GM18951 (cell line): ENCODE results near the gene SETBP1.
"Not testable (repeated sequence)": the region's sequence is repeated elsewhere in the genome, so short reads cannot be mapped to it uniquely, and the experiment has no call there.

ENCODE experiments used
- POLR2A ChIP-seq: IDR thresholded peaks from 4 replicates; pipeline ENCODE4 v1.6.1; 2011; ENCODE audit warnings: mild to moderate bottlenecking; ENCODE audit not compliant: insufficient read length, insufficient read depth; ENCODE audit errors: extremely low read depth
- in situ Hi-C: fragments of 300-500 bp; cut with MboI; formaldehyde crosslinking; loops from one replicate; pipeline ENCODE4 v1.12.0; 2022; ENCODE audit warnings: low sequenced_read_pairs, mixed read lengths, inconsistent platforms; ENCODE audit not compliant: unreplicated experiment

Gene SETBP1

DNA sequence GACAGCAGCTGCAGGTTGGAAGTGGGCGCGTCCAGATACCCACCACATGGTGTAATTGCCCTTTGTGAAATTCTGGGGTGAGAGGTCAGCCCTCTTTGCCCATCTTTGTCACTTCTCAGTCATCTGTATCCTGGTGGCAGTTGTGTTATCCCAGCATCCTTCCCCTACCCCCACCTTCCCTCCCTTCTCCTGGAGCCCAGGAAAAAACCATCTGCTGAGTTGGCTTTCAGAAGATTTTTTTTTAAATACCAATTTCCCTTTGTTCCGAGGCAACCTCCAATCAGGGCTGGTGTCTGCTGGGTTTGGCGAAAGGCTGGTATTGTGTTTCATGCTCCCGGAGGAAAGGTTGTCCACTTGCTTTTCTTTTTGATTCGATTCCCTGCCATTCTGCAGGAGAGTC is 35.2 kb downstream of the SETBP1 start:
- in situ Hi-C loops: no loop called here
- TF ChIP-seq POLR2A: no peak

DNA sequence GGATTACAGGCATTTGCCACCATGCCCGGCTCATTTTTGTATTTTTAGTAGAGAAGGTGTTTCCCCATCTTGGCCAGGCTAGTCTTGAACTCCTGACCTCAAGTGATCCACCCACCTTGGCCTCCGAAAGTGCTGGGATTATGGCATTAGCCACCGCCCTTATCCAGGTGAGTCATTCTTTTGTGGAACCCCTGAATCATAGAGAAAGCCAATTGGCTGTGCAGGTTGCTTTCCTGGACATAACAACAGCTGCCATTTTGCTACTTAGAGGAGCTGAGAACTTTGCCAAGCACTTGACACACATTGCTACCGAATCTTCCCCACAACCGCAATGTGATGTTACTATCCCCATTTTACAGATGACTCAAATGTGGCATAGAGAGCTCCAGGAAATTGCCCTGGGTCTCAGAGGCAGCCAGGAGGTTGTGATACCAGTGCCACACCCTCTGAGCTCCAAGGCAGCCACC is 36.0 kb downstream of the SETBP1 start:
- in situ Hi-C loops: no loop called here
- TF ChIP-seq POLR2A: no peak

DNA sequence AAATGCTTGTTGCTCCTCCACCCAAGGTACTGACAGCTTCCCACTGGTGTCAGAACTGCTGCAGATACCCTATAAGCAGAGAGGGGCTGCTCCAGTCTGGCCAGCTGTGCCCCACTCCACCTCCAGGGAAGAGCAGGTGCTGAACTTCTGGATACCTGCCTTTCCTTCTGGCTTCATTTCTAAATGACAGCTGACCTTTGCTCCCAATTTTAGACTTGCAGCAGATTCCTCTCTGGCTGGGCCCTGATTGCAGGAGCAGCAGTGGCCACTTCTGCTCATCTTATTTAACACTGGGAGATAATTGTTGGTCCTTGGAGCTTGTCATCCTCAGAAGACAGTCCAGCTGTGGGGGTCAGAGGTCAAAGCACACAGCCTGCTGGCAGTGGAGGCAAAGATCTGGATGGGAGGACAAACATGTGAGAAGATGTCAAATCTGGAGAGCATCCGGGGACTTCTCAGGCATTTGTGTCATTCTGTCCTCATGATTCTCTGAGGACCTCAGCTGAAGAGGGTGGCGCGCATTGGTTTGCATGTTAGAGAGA is 38.9 kb downstream of the SETBP1 start:
- no peak for TF ChIP-seq POLR2A

DNA sequence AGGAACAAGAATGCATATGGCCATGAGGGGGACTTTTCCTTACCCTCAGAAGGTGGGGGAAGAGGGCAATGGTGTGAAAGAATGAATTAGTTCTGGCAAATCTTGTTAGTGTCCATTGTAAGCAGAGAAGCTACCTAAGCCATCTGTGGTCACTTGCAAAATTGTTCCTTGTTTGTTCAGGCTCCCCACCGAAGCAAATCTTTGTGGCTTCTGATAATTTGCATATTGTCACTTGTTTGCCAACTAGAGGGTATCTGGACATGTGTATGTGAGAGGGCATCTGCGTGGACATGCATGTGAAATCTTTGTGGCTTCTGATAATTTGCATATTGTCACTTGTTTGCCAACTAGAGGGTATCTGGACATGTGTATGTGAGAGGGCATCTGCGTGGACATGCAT is 41.1 kb downstream of the SETBP1 start:
- in situ Hi-C loops: not testable (repeated sequence)

More for the DNA sequence above, 38.9 kb downstream of the SETBP1 start:
- in situ Hi-C loops: no loop called here

DNA sequence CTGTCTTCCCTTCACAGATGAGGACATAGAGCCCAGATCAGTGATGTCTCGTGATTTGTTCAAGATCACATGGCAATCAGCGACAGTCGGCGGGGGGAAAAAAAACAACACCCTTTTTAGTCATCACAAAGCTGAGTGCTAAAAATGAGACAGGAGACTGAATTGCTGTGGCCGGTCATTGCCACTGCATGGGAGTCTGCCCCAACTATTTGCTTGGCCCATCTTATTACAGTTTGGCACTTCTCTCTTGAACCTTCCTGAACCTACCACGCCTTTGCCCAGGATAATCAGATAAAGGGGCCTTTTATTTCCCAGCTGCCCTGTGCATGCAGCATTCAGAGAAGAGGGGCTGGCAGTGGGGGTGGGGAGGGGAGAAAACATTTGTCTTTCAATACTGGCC is 42.7 kb downstream of the SETBP1 start:
- TF ChIP-seq POLR2A: no peak
- in situ Hi-C loops: no loop called here

DNA sequence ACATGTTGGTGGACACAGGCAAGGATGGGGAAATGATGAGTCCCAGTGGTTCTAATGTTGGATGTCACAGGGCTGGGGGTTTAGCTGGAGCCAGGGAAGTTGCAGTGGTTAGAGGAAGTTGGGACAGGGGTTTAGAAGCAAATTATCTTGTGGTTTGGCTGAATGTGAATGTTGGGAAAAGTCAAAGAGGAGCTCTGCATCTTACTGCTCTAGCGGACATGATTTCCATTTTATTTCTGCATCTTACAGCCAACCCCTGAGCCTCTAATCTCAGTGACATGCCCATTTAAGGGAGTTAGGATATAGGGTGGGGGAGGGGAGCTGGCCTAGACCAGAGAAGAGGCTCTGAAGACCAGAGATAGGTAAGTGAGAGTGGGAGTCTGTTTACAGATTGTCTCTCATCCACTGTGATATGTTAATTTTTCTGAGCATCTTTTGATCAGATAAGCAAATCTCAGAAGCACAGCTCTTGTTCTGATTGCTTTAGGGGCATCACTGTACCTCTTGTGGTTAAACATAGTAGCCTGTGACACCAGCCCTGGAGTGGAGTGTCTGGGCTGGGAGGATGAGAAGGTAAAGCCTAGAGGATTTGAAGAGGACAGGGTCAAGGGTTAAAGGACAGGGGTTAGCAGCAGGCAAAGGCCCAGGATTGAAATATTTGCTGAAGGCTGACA is 43.6 kb downstream of the SETBP1 start:
- in situ Hi-C loops: no loop called here

DNA sequence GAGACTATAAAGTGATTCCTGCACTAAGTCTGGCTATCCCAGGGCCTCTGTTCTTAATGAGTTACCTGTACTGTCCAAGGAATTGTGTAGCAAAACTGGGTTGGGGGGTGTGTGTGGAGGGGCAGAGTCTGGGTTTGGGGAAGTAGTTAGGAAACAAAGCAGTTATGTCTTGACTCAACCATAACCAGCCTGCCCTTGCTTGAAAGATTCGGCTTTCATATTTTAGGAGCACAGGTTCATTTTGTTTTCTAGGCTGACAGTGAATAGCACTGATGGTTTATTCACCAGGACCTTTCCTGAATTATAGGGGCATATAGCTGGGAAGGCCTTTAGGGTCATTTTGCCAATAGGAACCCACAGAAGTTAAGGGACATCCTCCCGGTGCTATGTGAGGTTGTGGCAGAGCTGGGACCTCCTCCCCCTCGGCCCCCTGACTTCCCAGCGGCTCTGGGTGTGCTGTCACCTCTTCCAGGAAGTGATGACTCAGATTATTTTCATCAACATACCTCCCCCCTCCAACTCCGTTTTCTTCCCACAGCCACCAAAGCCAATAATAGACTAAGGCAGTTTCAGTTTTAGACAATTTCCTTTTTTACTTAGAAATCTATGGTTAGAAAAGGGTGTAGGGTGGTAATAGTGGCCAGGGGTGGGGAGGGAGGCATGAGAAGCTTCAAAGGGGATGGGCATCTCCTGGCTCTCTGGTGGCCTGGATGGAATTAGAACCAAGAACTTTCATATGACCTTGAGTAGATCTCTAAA is 44.8 kb downstream of the SETBP1 start:
- in situ Hi-C loops: no loop called here
- no peak for TF ChIP-seq POLR2A

More for the DNA sequence above, 43.6 kb downstream of the SETBP1 start:
- no peak for TF ChIP-seq POLR2A

DNA sequence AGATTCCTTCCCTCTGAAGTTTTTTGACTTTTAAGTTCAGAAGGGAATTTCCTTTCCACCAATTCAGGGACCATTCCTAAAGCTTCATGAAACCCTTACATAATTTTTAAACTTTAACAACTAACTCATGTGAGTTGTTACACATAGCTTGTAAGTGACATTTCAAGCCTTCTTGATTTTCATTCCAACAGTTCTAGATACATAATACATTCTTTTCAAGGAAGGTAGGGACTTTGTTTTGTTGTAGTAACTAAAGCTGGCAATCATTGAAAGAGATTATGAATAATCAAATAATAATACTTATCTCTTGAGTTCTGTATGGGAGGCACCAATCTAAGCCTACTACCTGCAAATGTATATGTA is 45.4 kb downstream of the SETBP1 start:
- in situ Hi-C loops: no loop called here
- TF ChIP-seq POLR2A: no peak

DNA sequence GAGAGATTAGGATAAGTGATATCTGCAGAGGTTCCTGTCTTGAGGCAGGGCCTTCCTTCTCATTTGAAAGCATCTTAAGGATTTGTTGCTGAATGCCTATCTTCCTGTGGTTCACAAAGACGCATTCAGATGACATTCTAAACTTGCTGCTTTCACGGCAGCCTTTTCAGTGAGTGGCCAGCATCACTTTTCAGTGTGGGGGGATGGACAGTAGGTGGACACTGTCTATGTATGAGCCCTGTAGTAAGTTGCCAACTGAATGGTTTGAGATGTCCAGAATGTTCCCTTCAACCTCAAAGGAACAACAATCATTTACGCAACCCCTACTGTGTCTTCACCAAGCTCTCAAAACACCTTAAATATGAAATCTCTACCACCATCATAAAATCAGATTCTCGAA is 46.6 kb downstream of the SETBP1 start:
- no peak for TF ChIP-seq POLR2A
- in situ Hi-C loops: no loop called here

DNA sequence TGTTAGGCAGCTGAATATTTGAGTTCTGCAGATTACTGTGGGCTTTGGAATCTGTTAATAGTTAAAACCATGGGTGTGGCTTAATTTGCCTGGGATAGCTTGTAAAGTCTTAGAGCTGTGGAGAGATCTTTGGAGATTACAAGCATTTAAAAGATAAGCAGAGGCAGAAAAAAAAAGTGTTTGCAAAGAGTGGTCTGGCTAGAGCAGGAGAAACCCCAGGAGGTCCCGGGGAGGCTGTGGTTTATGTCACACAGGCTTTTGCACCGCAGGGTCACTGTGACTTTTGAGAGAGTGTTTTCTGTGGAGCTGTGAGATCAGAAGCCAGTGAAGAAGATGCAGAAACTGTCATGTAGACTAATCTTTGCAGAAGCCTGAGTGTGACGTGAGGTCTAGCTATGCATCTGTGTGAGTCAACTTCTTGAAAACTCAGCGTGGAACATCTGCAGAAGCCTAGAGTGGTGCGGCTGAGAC is 49.0 kb downstream of the SETBP1 start:
- no peak for TF ChIP-seq POLR2A

DNA sequence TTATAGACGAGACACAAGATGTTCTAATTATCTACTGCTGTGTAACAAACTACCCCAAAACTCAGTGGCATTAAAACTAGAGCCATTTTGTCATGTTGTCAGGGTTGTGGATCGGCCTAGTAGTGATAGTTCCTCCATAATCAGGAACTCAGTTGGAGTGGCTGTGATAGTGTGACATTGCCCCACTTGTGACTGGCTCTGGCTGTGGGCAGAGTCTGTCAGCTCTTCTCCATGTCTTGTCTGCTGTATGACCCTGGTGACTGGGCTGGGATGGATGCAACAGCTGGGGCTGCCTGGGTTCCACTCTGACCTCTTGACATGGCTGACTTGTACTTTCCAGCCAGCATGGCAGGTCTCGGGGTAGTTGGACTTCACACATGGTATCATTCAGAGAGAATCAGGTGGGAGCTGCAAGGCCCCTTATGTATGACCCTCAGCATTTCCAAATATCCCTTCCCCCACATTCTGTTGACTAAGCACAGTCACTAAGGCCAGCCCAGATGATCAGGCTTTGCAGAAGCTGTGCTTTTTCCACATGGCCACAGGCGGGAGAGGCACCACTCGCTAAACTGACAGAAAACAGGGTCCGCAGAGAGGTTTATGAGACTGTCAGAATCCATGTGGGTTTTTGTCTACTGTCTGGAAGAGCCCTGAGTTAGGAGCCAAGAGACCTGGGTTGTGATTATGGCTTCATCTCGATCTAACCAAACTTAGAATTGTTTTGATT is 50.3 kb downstream of the SETBP1 start:
- TF ChIP-seq POLR2A: no peak
- in situ Hi-C loops: no loop called here

More for the DNA sequence above, 49.0 kb downstream of the SETBP1 start:
- in situ Hi-C loops: no loop called here

DNA sequence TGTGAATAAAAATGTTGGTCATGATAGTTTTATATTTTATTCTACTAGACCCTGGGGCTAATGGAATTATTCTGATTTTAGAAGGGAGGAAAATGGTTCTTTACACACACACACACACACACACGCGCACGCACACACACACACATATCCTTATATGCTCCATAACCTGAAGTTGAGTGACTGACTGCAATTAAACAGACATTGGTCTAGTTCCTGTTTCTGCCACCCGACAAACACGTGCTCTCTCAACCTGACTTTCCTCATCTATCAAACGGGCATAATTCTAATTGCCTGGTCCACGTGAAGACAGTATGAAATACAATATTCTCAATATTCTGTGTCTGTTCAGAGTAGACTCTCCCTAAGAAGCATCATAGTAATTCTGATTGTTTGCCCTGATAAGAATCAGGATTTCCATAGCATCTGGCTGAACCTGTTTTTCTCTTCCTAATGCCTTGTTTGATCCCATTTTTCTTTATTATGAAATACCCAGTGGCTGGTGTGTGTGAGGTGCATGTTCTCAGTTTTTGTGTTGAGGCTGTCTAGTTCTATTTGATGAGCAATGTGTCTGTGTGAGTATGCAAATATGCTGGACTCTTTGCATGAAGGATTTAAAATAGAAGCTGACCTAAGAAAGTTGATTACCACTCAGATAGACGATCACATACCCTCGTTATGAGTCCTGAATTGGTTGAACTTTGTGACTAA is 51.0 kb downstream of the SETBP1 start:
- no peak for TF ChIP-seq POLR2A
- in situ Hi-C loops: no loop called here

DNA sequence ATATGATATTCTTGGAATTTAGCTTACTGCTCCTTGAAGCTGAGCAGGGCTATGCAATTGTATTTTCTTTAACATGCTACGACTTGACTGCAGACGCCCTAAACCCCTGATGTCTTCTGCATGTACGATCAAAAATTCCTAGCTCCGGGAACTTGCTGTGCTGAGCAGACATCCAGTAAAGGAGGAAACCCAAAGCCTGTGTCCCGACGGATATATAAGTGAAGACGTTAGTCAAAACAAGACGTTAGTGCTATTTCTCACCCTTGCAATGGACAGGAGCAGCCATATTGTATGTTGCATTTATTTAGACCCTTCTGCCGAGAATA is 51.5 kb downstream of the SETBP1 start:
- no peak for TF ChIP-seq POLR2A
- in situ Hi-C loops: no loop called here
